Medulla oblongata (tissue), 1 donor: ENCODE data around the gene HDAC3.

Source experiments
- DNase-seq: peaks from one replicate; pipeline ENCODE4 v3.0.0-alpha.2; 2015; ENCODE audit errors: extremely low spot score

Gene HDAC3

DNA sequence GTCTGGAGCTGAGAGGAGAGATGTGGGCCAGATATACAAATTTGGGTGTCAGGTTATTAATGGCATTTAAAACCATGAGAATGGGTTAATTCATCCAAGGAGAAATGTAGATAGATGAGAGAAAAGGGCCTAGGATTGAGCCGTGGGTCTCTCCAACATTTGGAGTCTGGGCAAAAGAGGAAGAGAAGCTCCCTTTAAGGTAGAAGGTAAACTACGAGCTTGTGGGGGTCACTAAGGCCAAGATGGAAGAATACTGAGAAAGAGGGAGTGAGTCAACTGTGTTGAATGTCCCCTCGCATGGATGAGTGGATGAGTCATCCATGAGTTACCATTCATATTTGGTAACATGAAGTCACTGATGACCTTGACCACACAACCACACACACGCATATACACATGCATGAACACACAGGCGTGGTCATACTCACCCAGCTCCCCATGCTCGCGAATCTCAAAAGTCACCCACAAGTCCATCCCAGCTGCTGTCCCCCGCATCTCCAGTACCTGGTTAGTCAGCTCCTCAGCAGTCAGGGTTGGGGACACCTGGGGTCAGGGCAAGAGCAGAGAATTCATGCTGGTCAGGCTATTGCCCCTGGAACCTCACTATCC is 21.4 kb upstream of the HDAC3 start:
- no peak for DNase-seq

DNA sequence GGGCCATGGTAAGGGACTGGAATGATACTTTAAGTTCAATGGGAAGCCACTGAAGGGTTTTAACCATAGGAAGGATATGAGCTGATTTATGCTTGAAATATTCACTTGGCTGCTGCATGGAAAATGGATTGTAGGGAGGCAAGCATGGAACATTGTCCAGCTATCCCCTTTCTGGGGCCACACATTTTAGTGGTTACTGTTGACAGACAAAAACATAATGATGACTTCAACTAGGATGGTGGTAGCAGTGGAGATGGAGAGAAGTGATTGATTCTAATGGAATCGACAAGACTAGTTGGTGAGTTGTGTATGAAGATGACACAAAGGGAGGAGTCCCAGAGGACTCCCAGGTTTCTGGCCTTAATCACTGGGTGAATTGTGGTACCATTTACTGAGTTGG is 20.8 kb upstream of the HDAC3 start:
- no peak for DNase-seq

DNA sequence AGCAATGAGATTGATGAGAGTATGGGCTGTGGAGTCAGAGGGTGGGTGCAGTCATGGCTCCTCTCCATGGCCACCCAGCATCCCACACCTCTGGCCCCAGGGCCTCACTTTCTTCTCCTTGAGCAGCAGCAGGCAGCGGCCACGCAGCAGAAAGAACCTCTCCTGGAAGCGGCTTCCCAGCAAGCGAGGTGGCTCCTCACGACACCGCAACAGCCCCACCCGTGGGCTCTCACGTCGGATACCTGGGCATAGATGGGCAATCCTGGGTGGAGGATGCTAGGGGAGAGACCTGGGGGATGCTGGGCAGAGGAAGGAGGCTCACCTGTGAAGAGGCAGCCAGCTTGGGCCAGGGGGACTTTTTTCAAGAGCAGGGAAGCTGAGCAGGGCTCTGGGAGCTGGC is 19.7 kb upstream of the HDAC3 start:
- DNase-seq = no peak

DNA sequence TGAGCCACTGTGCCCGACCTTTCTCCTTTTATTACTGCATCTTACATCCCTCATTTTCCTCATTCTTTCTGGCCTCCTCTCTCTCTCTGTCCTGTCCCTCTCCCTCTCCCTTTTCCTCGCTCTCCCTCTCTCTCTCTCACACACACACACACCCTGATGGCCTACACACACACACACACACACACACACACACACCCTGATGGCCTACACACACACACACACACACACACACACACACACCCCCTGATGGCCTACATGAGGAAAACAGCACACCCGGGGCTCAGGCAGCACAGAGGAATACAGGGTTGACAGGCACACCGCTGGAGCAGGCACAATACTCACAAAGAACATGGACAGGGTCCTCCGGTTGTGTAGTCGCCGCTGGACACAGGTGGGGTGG is 18.4 kb upstream of the HDAC3 start:
- DNase-seq = no peak

DNA sequence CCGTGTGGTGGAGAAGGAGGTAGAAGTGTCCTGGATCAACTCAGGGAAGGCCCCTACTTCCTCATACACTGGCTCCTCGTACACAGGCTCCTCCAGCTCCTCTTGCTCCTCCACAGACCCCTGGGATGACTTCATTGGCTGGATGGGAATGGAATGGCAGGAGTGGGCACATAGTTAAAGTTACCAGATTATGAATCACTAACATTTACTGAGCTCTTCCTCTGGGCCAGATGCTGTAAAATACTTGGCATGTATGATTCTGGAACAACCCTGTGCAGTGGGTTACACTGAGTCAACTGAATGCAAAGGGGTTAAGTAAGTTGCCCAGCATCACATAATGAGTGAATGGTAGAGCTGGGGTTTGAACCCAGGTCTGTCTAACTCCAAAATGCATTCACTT is 17.6 kb upstream of the HDAC3 start:
- no peak for DNase-seq

DNA sequence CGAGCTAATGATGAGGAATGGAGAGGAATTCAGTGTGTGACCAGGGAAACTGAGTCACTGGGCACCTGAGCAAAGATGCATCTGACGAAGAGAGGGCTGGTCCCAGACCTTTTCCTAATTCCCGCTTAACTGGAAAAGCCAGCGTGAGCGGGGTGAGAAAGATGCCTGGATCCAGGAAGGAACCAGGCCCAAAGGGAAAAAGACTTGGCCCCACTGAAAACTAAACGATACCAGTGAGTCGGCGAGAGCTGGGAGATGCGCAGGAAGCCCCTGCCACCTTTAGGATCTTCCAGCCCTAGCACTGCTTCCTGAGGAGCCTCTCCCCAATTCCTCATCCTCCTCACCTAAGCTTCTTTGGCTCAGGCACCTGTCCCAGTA is 15.1 kb upstream of the HDAC3 start:
- no peak for DNase-seq

DNA sequence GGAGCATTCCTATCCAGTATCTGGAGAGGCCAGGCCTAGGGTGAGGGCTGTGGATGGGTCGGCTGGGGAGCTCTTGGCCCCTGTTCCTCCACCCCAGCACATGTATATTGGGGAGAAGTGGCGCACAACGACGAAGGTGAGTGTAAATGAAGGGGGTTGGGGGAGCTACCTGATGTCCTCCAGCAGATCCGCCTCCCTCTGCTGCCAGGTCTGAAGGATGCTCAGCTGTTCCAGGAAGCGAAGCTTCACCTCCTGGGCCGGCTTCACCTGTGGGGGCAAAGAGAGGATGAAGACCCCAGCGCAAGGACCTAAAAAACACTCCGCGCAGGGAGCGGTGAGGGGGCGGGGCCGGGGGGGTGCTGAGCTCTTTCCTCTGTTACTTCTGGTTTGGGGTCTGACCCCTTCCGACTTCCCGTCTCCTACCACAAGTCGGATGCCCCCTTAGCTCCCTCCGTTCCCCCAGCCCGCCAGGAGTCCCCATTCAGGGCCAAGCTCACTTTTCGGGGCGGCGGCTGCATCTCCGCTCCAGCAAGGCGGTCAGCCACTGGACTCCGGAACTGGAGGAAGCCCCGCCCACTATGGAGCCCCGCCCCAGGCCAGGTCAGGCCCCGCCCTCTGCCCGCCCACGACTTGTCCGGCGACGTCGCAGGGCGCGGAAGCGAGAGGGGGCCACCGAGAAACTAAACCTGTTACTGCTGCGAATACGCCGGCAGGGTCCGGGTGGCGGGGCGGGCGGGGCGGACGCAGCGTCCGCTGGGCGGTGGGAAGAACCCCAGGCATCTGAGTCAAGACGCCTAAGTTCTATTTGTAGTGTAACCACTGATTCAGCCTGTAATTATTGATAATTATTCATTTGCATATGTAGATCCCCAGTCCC is 14.4 kb upstream of the HDAC3 start, which contains the start of gene FCHSD1:
Gene FCHSD1 (minus strand): TSS at position 568 of the 877 bp plus-strand sequence. CDS start 50 bp downstream, at position 518.
- DNase-seq = peak; percentile 86

DNA sequence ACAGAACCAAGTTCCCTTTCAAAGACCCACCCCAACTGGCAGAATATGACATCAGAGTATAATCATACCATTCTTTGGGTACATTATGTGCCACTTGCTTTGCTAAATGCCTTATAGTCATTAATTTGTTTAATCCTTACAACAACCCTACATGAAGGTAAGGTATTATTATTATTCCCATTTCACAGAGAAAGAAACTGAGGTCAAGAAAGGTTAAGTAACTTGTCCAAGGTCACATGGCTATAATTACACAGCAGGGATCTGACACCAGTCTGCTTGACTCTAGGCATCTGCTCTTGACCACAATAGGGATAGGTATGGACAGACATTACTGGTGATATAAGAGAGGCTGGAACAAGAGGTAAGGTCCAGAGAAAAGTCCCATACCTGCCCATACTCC is 13.3 kb upstream of the HDAC3 start:
- no peak for DNase-seq

DNA sequence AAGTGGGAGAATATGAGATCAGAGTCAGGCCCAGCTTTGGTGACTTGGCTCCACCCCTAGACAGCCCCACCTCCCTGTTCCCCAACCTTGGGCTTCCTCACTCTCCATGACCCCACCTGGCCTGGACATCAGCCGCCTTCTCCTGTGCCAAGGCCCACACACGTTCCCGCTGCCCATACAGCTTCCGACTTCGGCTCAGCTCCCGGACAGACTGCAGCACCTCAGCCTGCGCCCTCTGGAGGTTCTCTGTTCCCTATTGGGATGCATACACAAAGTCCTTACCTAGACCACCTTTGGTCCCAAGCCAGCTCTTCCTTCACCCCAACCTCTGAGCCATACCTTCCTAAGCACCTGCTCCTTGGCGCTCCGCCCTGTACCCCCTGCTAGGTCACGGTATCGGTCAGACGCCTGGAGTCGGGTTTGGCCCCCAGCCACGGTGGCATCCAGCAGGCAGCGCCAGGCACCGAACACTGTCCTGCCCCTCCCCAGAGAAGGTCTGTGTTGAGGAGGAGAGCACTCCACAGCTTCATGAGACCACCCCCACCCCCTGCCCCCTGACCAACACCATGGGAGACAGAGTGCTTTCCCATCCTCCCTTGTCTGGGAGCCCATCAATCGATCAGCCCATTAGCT is 12.5 kb upstream of the HDAC3 start:
- no peak for DNase-seq

DNA sequence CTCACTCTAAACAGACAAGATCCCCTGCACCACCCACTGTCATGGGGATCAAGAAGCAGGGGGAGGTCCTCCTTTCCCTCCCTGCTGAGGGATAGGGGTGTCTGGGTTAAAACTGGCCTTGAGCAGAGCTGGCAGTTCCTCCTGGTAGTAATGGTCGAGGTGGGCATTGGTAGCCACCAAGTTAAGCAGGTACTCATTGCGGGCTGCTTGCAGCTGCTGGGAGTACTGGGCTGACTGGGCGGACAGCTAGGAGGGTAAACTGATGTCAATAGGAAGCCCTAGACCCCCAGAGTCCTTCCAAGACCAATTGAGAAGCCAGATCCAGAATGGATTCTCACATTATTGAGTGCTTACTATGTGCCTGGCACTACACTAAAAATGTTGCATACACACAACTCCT is 11.2 kb upstream of the HDAC3 start:
- no peak for DNase-seq

DNA sequence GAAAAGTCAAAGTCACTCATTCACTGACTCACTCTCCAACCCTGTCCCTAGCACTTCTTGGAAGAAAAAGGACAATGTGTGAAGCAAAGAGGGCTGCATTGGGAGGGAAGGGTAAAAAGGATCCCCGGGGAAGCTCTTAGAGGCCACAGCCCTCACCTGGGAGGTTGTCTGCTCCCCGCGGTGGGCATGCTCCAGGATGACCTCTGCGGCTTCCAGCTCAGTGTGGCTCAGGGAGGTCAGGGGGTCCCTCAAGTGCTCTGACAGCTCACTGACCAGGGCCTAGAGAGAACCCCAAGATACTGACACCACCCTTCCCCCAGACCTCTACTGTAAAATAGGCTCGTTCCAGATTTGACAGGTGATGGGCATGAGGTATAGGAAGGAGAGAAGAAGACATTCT is 10.6 kb upstream of the HDAC3 start:
- no peak for DNase-seq

DNA sequence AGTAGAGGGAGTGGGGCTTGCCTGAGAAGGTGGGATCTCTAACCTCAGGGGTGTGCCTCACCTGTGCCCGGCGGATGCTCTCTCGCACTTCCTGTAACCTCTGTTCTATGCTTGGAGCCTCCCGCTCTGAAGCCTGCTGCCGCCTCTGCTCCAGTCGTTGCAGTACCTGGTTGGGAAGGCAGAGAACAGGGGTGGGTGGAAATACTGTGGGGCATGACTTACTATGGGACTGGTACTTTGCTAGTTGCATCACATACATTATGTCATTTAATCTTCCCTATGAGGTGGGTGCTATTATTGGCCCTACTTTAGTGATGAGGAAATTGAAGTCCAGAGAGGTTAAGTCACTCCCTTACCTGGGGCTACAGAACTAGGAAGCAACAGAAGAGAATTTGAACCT is 9.4 kb upstream of the HDAC3 start:
- no peak for DNase-seq

DNA sequence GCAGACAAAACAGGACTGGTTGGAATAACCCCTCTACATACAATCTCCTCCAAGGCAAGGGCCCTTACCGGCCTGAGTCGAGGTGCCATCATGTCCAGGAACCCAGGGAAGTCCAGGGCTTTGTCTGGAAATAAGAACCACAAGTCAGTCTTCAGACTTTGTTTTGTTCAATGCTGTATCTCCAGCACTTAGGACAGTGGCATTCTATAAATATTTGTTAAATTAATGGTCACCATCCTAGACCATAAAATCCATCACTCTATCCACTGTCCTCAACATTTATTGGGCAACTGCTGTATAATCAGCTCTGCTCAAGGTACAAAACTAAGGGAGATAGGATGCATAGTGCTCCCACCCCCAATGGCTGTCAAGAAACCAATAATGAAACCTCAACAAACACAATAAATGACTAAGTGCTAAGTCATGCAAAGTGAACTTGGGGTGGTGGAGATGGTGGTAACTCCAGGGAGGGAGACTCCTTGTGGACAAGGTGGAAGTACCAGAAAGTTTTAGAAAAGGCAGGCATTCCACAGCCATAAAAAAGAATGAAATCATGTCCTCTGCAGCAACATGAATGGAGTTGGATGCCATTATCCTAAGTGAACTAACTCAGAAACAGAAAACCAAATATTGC is 5.1 kb upstream of the HDAC3 start:
- DNase-seq = no peak

DNA sequence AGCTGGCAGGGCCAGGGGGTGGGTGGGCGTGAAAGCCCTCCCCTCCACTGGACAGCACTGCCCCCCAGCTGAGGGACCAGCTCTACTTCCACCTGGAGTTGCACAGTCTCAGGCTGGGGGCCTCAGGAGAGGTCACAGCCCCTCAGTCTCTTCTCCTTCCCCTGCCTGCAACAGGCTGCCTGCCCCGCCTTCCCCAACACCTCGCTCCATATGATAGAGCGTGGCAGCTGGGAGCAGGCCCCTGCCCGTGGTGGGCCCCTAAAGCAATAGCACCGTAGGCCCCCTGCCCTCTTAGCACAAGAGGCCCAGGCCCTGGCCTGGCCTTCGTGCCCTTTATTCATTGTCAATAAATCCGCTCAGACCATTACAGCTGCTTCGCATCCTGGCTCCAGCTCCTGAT is 4.0 kb upstream of the HDAC3 start:
- DNase-seq = no peak

DNA sequence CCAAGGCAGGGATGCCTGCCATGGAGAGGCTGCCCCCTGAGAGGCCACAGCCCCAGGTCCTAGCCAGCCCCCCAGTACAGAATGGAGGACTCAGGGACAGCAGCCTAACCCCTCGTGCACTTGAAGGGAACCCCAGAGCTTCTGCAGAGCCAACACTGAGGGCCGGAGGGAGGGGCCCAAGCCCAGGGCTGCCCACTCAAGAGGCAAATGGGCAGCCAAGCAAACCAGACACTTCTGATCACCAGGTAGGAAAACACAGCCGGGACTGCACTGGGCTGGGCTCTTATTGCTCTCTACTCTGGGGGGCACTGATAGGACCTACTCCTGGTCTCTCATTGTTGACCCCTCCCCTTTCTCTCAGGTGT is 3.4 kb upstream of the HDAC3 start:
- DNase-seq = no peak

DNA sequence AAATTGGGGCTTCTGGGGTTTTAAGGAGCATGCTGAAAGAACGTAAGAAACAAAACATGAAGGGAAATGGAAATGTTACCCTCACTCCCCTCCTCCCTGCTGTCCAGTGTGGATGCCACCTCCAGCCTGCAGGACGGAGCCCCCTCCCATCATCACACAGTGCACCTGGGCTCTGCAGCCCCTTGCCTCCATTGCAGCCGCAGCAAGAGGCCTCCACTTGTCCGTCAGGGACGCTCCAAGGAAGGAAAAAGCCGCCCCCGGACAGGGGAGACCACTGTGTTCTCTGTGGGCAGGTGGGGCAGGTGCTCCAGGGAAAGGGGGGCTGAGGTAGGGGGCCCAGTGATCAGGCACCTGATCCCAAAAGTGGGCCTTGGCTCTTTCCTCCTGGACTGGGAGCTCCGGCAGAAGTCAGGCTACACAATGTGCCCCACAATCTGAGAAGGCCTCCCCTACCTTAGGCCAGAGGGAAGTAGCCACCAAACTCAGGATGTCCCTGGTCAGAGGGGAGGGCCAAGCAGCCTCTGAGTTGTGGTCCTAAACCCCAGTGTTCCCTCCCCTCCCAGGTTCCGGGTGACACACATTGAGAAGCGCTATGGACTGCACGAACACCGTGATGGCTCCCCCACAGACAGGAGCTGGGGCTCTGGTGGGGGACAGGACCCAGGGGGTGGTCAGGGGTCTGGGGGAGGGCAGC is 2.9 kb upstream of the HDAC3 start:
- DNase-seq = no peak

DNA sequence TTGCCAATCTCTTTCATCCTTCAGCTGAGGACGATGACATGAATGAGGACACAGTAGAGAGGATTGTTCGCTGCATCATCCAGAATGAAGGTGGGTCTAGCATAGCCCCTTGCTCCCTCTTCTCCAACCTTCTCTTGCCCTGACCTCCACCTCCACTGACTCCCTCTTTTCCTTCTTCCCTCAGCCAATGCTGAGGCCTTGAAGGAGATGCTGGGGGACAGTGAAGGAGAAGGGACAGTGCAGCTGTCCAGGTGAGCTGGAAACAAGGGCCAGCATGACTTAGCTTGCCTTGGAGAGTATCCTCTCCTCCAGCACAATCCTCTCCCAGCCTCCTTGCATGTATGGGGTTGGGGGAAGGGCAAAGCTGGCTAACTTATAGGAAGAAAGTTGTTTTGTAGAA is 2.1 kb upstream of the HDAC3 start:
- DNase-seq = no peak

DNA sequence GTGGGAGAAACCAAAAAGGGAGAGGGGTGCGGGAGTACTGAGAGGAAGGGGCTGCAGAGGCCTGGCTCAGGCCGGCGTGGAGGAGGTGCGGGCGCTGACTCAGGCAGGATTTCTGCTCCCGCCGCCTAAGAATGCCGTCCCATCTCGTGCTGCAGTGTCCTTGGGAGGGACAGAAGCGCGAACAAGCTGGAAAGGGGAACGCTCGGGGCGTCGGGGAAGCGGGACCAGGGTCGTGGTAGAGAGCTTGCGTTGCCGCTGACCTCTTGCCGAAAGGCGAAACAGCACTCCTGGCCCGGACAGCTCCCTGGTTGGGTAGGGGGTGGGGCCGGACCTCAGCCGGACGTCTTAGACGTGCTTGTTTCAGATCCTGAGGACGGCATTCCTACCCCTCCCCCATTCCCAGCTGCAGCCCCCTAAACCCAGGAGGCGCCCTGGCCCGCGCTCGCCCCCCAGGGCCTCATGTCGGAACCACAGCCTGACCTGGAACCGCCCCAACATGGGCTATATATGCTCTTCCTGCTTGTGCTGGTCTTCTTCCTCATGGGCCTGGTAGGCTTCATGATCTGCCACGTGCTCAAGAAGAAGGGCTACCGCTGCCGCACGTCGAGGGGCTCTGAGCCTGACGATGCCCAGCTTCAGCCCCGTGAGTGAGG is 1.2 kb upstream of the HDAC3 start:
- DNase-seq = peak; percentile 55

DNA sequence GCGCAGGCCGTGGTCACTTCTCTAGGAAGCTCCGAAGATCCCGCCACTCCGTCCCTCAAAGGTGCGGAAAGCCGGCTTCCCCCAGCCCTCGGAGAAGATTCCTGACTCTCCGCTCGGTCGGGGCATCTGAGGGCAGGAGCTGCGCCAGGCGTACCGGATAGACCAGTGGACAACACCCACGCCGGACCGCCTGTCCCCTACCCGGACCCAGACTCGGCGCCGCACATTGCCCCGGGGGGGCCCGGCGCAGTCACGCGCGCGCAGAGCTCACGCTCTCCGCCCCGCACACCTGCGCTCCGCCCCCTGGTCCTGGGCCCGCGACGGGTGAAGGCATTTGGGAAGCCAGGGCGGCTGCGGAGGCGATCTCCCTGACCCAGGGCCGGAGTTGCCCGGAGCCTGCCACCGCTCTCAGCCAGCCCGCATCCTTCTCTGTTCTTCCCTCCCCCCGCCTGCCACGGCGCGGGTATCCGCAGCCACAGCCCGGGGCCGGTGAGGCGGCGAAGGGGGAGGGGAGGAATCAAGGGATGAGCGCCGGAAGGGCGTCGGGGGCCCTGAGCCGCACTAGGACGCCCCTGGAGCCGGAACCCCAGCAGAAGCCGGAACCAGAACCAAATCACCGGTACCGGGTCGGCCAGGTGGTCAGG is 596 bp upstream of the HDAC3 start:
- no peak for DNase-seq

DNA sequence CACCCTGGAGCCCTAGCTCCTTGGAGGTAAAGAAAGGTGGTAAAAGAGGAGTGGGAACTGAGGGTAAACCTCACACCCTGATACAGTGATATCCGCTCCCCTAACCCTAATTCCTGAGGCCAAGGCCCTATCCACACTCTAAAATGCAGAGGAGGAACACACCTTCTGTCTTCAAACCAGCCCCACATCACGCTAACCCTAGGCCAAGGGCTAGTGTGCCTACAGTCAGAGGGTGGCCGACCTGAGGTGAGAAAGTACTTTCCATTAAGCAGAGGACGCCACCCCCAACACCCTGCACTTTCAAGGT is 590 bp downstream of the HDAC3 start:
- DNase-seq = no peak

DNA sequence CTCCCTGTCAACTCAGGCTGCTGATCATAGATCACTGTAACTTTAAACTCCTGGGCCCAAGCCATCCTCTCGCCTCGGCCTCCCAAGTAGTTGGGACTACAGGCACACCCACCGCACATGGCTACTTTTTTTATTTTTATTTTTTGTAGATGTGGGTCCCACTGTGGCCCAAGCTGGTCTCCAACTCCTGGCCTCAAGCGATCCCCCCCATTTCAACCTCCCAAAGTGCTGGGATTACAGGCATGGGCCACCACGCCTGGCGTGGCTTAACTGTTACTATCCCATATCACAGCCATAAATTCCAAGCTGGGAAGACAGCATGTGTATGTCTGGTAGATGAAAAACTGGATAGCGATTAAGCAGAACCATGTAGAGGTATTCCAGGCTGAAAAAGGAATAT is 1.0 kb downstream of the HDAC3 start:
- no peak for DNase-seq
